ENCODE data around the gene DBN1.

DNA sequence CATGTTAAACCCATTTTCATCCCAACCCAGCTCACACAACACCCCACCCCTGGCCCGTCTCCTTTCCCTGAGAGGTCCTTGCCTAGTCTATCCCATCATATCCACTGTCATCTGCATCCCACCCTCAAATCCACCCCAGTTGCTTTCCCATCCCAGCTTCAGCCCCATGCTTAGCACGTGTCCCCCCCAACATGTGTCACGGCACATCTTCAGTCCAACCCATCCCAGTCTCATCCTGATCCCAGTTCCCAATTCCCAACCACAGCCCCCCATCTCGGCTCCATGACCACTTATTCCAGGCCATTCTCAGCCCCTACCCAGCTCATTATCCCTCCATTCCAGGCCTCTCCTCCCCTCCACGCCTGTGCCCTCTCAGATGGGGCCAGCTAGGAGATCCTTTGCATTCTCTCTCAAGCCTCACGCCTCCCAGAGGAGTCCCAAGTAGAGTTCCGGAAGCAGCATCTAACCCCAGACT lies 605 bp upstream of the DBN1 start:
- no peak for TF ChIP-seq SMARCA4 (IDR thresholded peaks at IDR 0.05)
- TF ChIP-seq SIN3A (IDR thresholded peaks at IDR 0.05; ENCODE audit: borderline replicate concordance in 2 of 2, control insufficient read depth in 1 of 2, low read depth in 2 of 2, low read length in 2 of 2) = no peak
- no peak for TF ChIP-seq ZNF263 (CRISPR knock-in tag; IDR thresholded peaks at IDR 0.05; ENCODE audit: borderline replicate concordance)
- no peak for TF ChIP-seq RAD21 (CRISPR knock-in tag; conservative IDR thresholded peaks at IDR 0.05 in 1 of 2, IDR thresholded peaks at IDR 0.05 in 1 of 2)
- no peak for TF ChIP-seq MXI1 (IDR thresholded peaks at IDR 0.05; ENCODE audit: low read depth, low read length)
- no peak for TF ChIP-seq NBN (IDR thresholded peaks at IDR 0.05; ENCODE audit: low read depth)
- TF ChIP-seq SMC3 (conservative IDR thresholded peaks at IDR 0.05; ENCODE audit: insufficient read depth, low read depth, low read length) = no peak
- no peak for TF ChIP-seq ETV5 (CRISPR knock-in tag; IDR thresholded peaks at IDR 0.05; ENCODE audit: low read depth)
- no peak for TF ChIP-seq ZNF324 (CRISPR knock-in tag; IDR thresholded peaks at IDR 0.05)
- TF ChIP-seq, protein P1, sequence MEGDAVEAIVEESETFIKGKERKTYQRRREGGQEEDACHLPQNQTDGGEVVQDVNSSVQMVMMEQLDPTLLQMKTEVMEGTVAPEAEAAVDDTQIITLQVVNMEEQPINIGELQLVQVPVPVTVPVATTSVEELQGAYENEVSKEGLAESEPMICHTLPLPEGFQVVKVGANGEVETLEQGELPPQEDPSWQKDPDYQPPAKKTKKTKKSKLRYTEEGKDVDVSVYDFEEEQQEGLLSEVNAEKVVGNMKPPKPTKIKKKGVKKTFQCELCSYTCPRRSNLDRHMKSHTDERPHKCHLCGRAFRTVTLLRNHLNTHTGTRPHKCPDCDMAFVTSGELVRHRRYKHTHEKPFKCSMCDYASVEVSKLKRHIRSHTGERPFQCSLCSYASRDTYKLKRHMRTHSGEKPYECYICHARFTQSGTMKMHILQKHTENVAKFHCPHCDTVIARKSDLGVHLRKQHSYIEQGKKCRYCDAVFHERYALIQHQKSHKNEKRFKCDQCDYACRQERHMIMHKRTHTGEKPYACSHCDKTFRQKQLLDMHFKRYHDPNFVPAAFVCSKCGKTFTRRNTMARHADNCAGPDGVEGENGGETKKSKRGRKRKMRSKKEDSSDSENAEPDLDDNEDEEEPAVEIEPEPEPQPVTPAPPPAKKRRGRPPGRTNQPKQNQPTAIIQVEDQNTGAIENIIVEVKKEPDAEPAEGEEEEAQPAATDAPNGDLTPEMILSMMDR (IDR thresholded peaks at IDR 0.05 in 2 of 3, conservative IDR thresholded peaks at IDR 0.05 in 1 of 3; ENCODE audit: insufficient read depth in 2 of 3, low read depth in 1 of 3, low read length in 3 of 3) = no peak

Data from K562 (cell line).